HG03103 (cell line): ENCODE measurements around the gene SND1.

Experiments
- ATAC-seq: cut with Tn5 transposase; IDR thresholded peaks from one replicate; pipeline ENCODE4 v1.9.1; 2021; ENCODE audit warnings: low read depth; ENCODE audit not compliant: unreplicated experiment

Gene SND1

GRCh38 chr7:127682140-127682539 is 30.1 kb downstream of the SND1 start:
- no peak for ATAC-seq

- ATAC-seq = peak; percentile 73
Measured at GRCh38 chr7:127683776-127684681, 32.0 kb downstream of the SND1 start.

- ATAC-seq = no peak
Measured at GRCh38 chr7:127689194-127689772, 37.3 kb downstream of the SND1 start.

- no peak for ATAC-seq
Measured at GRCh38 chr7:127690337-127690736, 38.3 kb downstream of the SND1 start.

- ATAC-seq = no peak
Measured at GRCh38 chr7:127690806-127691205, 38.8 kb downstream of the SND1 start.

GRCh38 chr7:127692200-127692599 is 40.2 kb downstream of the SND1 start:
- ATAC-seq = no peak

GRCh38 chr7:127699853-127700252 is 47.9 kb downstream of the SND1 start:
- ATAC-seq = no peak

- no peak for ATAC-seq
Measured at GRCh38 chr7:127702052-127702652, 50.2 kb downstream of the SND1 start.

GRCh38 chr7:127702938-127703337 is 50.9 kb downstream of the SND1 start:
- ATAC-seq = no peak

- ATAC-seq = no peak
Measured at GRCh38 chr7:127704211-127704610, 52.2 kb downstream of the SND1 start.

GRCh38 chr7:127705461-127705959 is 53.5 kb downstream of the SND1 start:
- no peak for ATAC-seq

GRCh38 chr7:127706766-127707165 is 54.8 kb downstream of the SND1 start:
- ATAC-seq = no peak

- ATAC-seq = no peak
Measured at GRCh38 chr7:127708201-127708600, 56.2 kb downstream of the SND1 start.

- ATAC-seq = no peak
Measured at GRCh38 chr7:127708788-127709187, 56.8 kb downstream of the SND1 start.

GRCh38 chr7:127710635-127711034 is 58.6 kb downstream of the SND1 start:
- no peak for ATAC-seq

- ATAC-seq = no peak
Measured at GRCh38 chr7:127711872-127712271, 59.9 kb downstream of the SND1 start.

- no peak for ATAC-seq
Measured at GRCh38 chr7:127713006-127713405, 61.0 kb downstream of the SND1 start.

GRCh38 chr7:127713758-127714157 is 61.8 kb downstream of the SND1 start:
- no peak for ATAC-seq

- ATAC-seq = no peak
Measured at GRCh38 chr7:127715272-127715671, 63.3 kb downstream of the SND1 start.

GRCh38 chr7:127715901-127716300 is 63.9 kb downstream of the SND1 start:
- ATAC-seq = no peak

GRCh38 chr7:127717502-127718339 is 65.7 kb downstream of the SND1 start:
- no peak for ATAC-seq
